B cell (primary cell): Measurements from ENCODE around the gene DPP10. TPM values are rescaled to one million over a fixed set of nuclear protein-coding genes. Genes with fewer than 3 reads are reported as not detected.

ENCODE experiments used
- ATAC-seq: fragments of 200-7000 bp; cut with Tn5 transposase; one replicate; pipeline ENCODE4 v1.10.0; 2021; ENCODE audit warnings: low read depth, mild to moderate bottlenecking, moderate number of reproducible peaks, moderate library complexity
- CTCF ChIA-PET: fragments of 350-600 bp; sonication (Branson Sonifier 250); formaldehyde crosslinking; loops from one replicate; lab custom pipeline; 2021; ENCODE audit warnings: antibody characterized with exemption, inconsistent platforms; lab: Charles Lee
- POLR2A ChIA-PET: fragments of 350-600 bp; sonication (Branson Sonifier 250); formaldehyde crosslinking; loops from one replicate; lab custom pipeline; 2021; ENCODE audit warnings: antibody characterized with exemption; lab: Charles Lee
- DNase-seq: peaks from one replicate; pipeline ENCODE4 v3.0.0; 2013
- H2AFZ ChIP-seq: 2 replicates; pipeline ENCODE4 v1.6.1; 2012; ENCODE audit warnings: mild to moderate bottlenecking, low read depth, low read length; ENCODE audit not compliant: insufficient read depth, poor library complexity, severe bottlenecking
- H3K27ac ChIP-seq, 2 donors: 1 replicate in 1 of 2; 2 replicates in 1 of 2; pipeline ENCODE4 v1.5.1; 2012 to 2013; ENCODE audit warnings: low read length in 2 of 2, mild to moderate bottlenecking in 2 of 2, moderate library complexity in 1 of 2
- H3K27me3 ChIP-seq, 4 experiments: fragments of 200-600 bp in 1 of 4; sonication (generic) in 1 of 4; replicated peaks in 1 of 4; 1 replicate in 2 of 4; 2 replicates in 2 of 4; pipeline versions ENCODE4 v1.6.1 to v1.7.0; 2013 to 2016; ENCODE audit warnings: low read length in 3 of 4, mild to moderate bottlenecking in 2 of 4, mixed read lengths in 1 of 4, moderate library complexity in 1 of 4; ENCODE audit not compliant: insufficient read depth in 4 of 4, control insufficient read depth in 3 of 4; ENCODE audit errors: control extremely low read depth in 1 of 4
- H3K36me3 ChIP-seq, 2 experiments: replicated peaks in 1 of 2; 1 replicate in 1 of 2; 2 replicates in 1 of 2; pipeline versions ENCODE4 v1.6.1 to v1.7.1; 2013; ENCODE audit warnings: low read length in 1 of 2; ENCODE audit not compliant: insufficient read depth in 2 of 2, control insufficient read depth in 1 of 2; ENCODE audit errors: control extremely low read depth in 1 of 2, extremely low read depth in 1 of 2
- H3K4me1 ChIP-seq, 2 donors: fragments of 200-600 bp in 1 of 2; sonication (generic) in 1 of 2; 1 replicate in 1 of 2; 2 replicates in 1 of 2; pipeline versions ENCODE4 v1.5.1 to v1.6.1; 2013 to 2017; ENCODE audit warnings: low read length in 2 of 2; ENCODE audit not compliant: control insufficient read depth in 2 of 2, insufficient read depth in 2 of 2
- H3K4me2 ChIP-seq: replicated peaks from 2 replicates; pipeline ENCODE3; 2012; ENCODE audit warnings: mild to moderate bottlenecking, low read depth, low read length; ENCODE audit not compliant: poor library complexity, severe bottlenecking
- H3K4me3 ChIP-seq, 5 experiments: fragments of 200-600 bp in 1 of 5; sonication (generic) in 1 of 5; 1 replicate in 3 of 5; 2 replicates in 2 of 5; pipeline versions ENCODE4 v1.5.1 to v1.7.0; 2011 to 2016; ENCODE audit warnings: low read length in 4 of 5, mild to moderate bottlenecking in 4 of 5, low read depth in 2 of 5, control low read depth in 1 of 5, moderate library complexity in 1 of 5; ENCODE audit not compliant: insufficient read depth in 1 of 5; ENCODE audit errors: control extremely low read depth in 1 of 5, extremely low read depth in 1 of 5
- H3K79me2 ChIP-seq: fragments of 200-600 bp; sonication (generic); one replicate; pipeline ENCODE4 v1.6.0; 2016; ENCODE audit warnings: low read length; ENCODE audit not compliant: control insufficient read depth, insufficient read depth
- H3K9ac ChIP-seq: fragments of 200-600 bp; sonication (generic); 2 replicates; pipeline ENCODE4 v1.6.1; 2017; ENCODE audit warnings: mild to moderate bottlenecking, low read length, moderate library complexity
- H3K9me3 ChIP-seq, 3 donors: one replicate each; pipeline versions ENCODE4 v1.6.1 to v1.7.1; 2013; ENCODE audit warnings: low read length in 2 of 3; ENCODE audit not compliant: control insufficient read depth in 2 of 3, insufficient read depth in 1 of 3; ENCODE audit errors: control extremely low read depth in 1 of 3
- H4K20me1 ChIP-seq: 2 replicates; pipeline ENCODE4 v1.6.0; 2012; ENCODE audit warnings: mild to moderate bottlenecking, low read length; ENCODE audit not compliant: insufficient read depth, control insufficient read depth, poor library complexity, severe bottlenecking
- H3K27ac Mint-ChIP-seq: one replicate; pipeline ENCODE4 v1.8.0; 2021; ENCODE audit warnings: mixed read lengths
- H3K27me3 Mint-ChIP-seq: one replicate; pipeline ENCODE4 v1.8.0; 2021; ENCODE audit warnings: mixed read lengths
- H3K4me1 Mint-ChIP-seq: one replicate; pipeline ENCODE4 v1.8.0; 2021; ENCODE audit warnings: mixed read lengths
- H3K4me3 Mint-ChIP-seq: one replicate; pipeline ENCODE4 v1.8.0; 2021; ENCODE audit warnings: mixed read lengths
- H3K9me3 Mint-ChIP-seq: one replicate; pipeline ENCODE4 v1.8.0; 2022; ENCODE audit warnings: mixed read lengths; ENCODE audit not compliant: insufficient read depth
- EZH2 ChIP-seq: IDR thresholded peaks from 2 replicates; pipeline ENCODE4 v1.6.1; 2012; ENCODE audit warnings: borderline replicate concordance, low read depth, mild to moderate bottlenecking, moderate library complexity, low read length; ENCODE audit not compliant: insufficient read depth, poor library complexity, severe bottlenecking
- WGBS: methylation state at CpG from one replicate; pipeline ENCODE4 v1.1.5; 2013; ENCODE audit warnings: missing lambda C conversion rate; ENCODE audit not compliant: insufficient coverage; 5-methylcytosine and 5-hydroxymethylcytosine counted together
- intact Hi-C: fragments of 100-400 bp; cut with micrococcal nuclease; formaldehyde crosslinking; loops from one replicate; pipeline ENCODE4 v1.10.0; 2022
- polyA plus RNA-seq: library from polyadenylated mRNA; depleted of rRNA; stranded (reverse); fragments of >200 nt; gene quantifications from 2 replicates; pipeline ENCODE4 v1.2.3, GENCODE V29; 2012
- total RNA-seq, 2 donors: library from RNA; stranded (reverse); fragments of 120-200 nt in 1 of 2; gene quantifications; 1 replicate in 1 of 2; 2 replicates in 1 of 2; pipeline versions ENCODE4 v1.2.3 to v1.2.4, GENCODE V29; 2013 to 2022
- TF ChIP-seq, protein P1 (sequence below): fragments of 200-600 bp; IDR thresholded peaks from one replicate; pipeline ENCODE4 v1.8.0; 2022; ENCODE audit warnings: antibody characterized with exemption, mild to moderate bottlenecking

Gene DPP10
- total and polyA plus RNA-seq, 2 donors (not counting 1 experiment from before 2014, with no cell fraction given): not detected

DNA sequence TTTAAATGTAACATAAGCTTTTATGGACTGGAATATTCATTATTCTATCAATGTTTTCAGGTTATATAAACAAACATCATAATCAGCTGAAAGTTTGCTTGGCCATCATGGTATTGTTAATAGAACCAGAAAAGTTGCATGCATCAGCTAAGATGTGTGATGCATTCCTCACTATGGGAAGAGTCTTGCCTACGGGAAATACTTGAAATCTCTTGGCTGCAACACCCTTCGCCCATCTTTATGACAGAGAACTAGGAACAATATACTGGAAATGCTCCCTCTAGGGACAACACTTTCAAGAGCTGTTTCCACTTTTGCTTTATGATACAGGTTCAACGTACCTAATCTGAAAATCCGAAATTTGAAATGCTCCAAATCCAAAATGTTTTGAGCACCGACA, 1390.8 kb downstream of the DPP10 start:
- H3K4me1 Mint-ChIP-seq: no peaks in the 10 kb centered on the region
- Histone ChIP-seq H3K9me3 (no peaks in the 10 kb centered on the region), H2AFZ (no peak overlapping the region), H3K4me2 (no peak overlapping the region), H3K4me1 (no peaks in the 10 kb centered on the region), H3K36me3 (no peaks in the 10 kb centered on the region), H3K4me3 (no peak overlapping the region), H3K79me2 (no peaks in the 10 kb centered on the region), H3K27me3 (no peaks in the 10 kb centered on the region), H3K9ac (no peak overlapping the region), H3K27ac (no peak overlapping the region), H4K20me1 (no peaks in the 10 kb centered on the region)
- peaks cover 7% of the 10 kb centered on the region for H3K9me3 Mint-ChIP-seq
- no peak for DNase-seq
- TF ChIP-seq EZH2: no peak
- no peak overlapping the region for H3K4me3 Mint-ChIP-seq
- intact Hi-C loops: no loop called here
- H3K27ac Mint-ChIP-seq: no peak overlapping the region
- no peak for ATAC-seq
- CTCF ChIA-PET: no interaction called here
- POLR2A ChIA-PET: no interaction called here
- H3K27me3 Mint-ChIP-seq: no peaks in the 10 kb centered on the region
- WGBS: 96% methylated on average over 4 of the region's 5 CpGs

DNA sequence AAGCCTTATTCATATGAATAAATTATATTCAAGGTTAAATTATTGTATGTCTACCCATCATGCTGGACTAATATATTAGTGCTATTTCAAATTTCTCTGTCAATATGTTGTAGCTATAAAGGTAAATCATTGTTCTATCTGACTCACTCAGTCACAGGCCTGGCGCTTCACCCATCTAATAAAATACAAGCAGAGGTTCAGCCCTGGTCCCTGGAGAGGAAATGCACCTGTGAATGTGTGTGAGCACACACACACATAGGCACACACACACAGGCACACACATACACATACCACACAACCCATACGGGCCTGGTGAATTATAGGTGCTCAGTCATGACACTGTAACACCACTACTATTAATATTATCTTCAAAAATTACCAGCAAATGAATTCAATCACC, 1396.1 kb downstream of the DPP10 start:
- no peak for TF ChIP-seq EZH2
- TF ChIP-seq, protein P1, sequence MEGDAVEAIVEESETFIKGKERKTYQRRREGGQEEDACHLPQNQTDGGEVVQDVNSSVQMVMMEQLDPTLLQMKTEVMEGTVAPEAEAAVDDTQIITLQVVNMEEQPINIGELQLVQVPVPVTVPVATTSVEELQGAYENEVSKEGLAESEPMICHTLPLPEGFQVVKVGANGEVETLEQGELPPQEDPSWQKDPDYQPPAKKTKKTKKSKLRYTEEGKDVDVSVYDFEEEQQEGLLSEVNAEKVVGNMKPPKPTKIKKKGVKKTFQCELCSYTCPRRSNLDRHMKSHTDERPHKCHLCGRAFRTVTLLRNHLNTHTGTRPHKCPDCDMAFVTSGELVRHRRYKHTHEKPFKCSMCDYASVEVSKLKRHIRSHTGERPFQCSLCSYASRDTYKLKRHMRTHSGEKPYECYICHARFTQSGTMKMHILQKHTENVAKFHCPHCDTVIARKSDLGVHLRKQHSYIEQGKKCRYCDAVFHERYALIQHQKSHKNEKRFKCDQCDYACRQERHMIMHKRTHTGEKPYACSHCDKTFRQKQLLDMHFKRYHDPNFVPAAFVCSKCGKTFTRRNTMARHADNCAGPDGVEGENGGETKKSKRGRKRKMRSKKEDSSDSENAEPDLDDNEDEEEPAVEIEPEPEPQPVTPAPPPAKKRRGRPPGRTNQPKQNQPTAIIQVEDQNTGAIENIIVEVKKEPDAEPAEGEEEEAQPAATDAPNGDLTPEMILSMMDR: no peak
- H3K27ac Mint-ChIP-seq: no peak overlapping the region
- DNase-seq (no peak), ATAC-seq (no peak)
- peaks cover 7% of the 10 kb centered on the region for H3K9me3 Mint-ChIP-seq
- Histone ChIP-seq H3K4me2 (no peak overlapping the region), H3K9ac (no peak overlapping the region), H4K20me1 (no peaks in the 10 kb centered on the region), H3K4me3 (no peak overlapping the region), H3K27me3 (no peaks in the 10 kb centered on the region), H3K27ac (no peak overlapping the region), H3K79me2 (no peaks in the 10 kb centered on the region), H2AFZ (no peak overlapping the region), H3K4me1 (no peaks in the 10 kb centered on the region), H3K36me3 (no peaks in the 10 kb centered on the region), H3K9me3 (peaks cover 0 to 4% (median 0%) of the 10 kb centered on the region in 3 donors)
- no peak overlapping the region for H3K4me3 Mint-ChIP-seq
- WGBS: 80% methylated on average over 1 of the region's 2 CpGs
- H3K4me1 Mint-ChIP-seq: no peaks in the 10 kb centered on the region
- intact Hi-C loops: no loop called here
- ChIA-PET POLR2A (no interaction called here), CTCF (no interaction called here)
- H3K27me3 Mint-ChIP-seq: no peaks in the 10 kb centered on the region
